ENCODE data around the gene PLCH2. TPM values are rescaled to one million over a fixed set of nuclear protein-coding genes. Genes with fewer than 3 reads are reported as not detected.

PLCH2 gene
- total and polyA plus RNA-seq, 2 donors (not counting 3 experiments of a cell fraction or from before 2014, with no cell fraction given): 0.19 to 0.31 TPM

GRCh38 chr1:2506901-2507565, 30.9 kb downstream of the PLCH2 start:
- no peak overlapping the region for H3K9ac ChIP-seq (replicated peaks; ENCODE audit: extremely low read depth, insufficient read depth, low read length)
- no peak overlapping the region for H2AFZ ChIP-seq (ENCODE audit: low read depth, low read length)
- TF ChIP-seq POLR2AphosphoS5 (IDR thresholded peaks at IDR 0.05; ENCODE audit: insufficient read depth, low read depth, low read length) (no peak), FOS (IDR thresholded peaks at IDR 0.05; ENCODE audit: borderline replicate concordance, insufficient read depth, low read length) (no peak), MAX (IDR thresholded peaks at IDR 0.05; ENCODE audit: insufficient read depth, insufficient read length) (no peak), GATA2 (IDR thresholded peaks at IDR 0.05; ENCODE audit: insufficient read depth, insufficient read length, low read depth, low read length) (no peak), CTCF (IDR thresholded peaks at IDR 0.05; ENCODE audit: extremely low read depth in 1 of 2, insufficient read depth in 1 of 2, low read depth in 1 of 2, low read length in 2 of 2) (no peak), EZH2 (IDR thresholded peaks at IDR 0.05; ENCODE audit: borderline replicate concordance, low read depth, low read length, severe bottlenecking) (no peak), POLR2A (IDR thresholded peaks at IDR 0.05; ENCODE audit: low read depth, low read length) (no peak), JUN (IDR thresholded peaks at IDR 0.05; ENCODE audit: borderline replicate concordance, insufficient read depth, insufficient read length, low read depth) (no peak), MYC (IDR thresholded peaks at IDR 0.05; ENCODE audit: low read depth, low read length) (no peak)
- dilution Hi-C loops (cut with MboI; ENCODE audit: extremely low pct_ligation_motif_present, low sequenced_read_pairs) (no loop called here), intact Hi-C loops (cut with micrococcal nuclease) (loop anchor here (5.0 kb wide), 1 partner anchor 95 kb away; the partner anchor contains the start of gene PEX10)
- H3K27me3 ChIP-seq (ENCODE audit: control insufficient read depth in 2 of 2, insufficient read depth in 2 of 2, low read length in 2 of 2): no peaks in the 10 kb centered on the region
- H3K4me1 ChIP-seq (ENCODE audit: control insufficient read depth, extremely low read depth, insufficient read depth, low read length): no peaks in the 10 kb centered on the region
- H3K27ac ChIP-seq (ENCODE audit: insufficient read depth, low read depth, low read length): no peak overlapping the region
- BruUV-seq (replicated peaks): no TSS peak
- ChIA-PET POLR2A (no interaction called here), CTCF (interaction anchor here (1.0 to 1.5 kb wide), 2 partner anchors 19 to 41 kb away, joined by 3 to 4 read pairs; partner anchors contain the start of gene PANK4)
- H4K20me1 ChIP-seq (replicated peaks; ENCODE audit: control insufficient read depth, extremely low read depth, insufficient read depth, low read length): no peaks in the 10 kb centered on the region
- H3K4me3 ChIP-seq (replicated peaks in 1 of 3; ENCODE audit: insufficient read depth in 1 of 3, low read depth in 1 of 3, low read length in 3 of 3): no peak overlapping the region
- H3K9me3 ChIP-seq (replicated peaks; ENCODE audit: control insufficient read depth, insufficient read depth, low read length): no peaks in the 10 kb centered on the region
- no peak for DNase-seq (ENCODE audit: low read depth, low spot score)
- H3K36me3 ChIP-seq (ENCODE audit: control insufficient read depth in 2 of 2, extremely low read depth in 1 of 2, insufficient read depth in 2 of 2, low read length in 2 of 2): peaks cover 0 to 31% of the 10 kb centered on the region in 2 experiments
- no peaks in the 10 kb centered on the region for H3K9me1 ChIP-seq (replicated peaks; ENCODE audit: control insufficient read depth, extremely low read depth, insufficient read depth, low read length)
- H3K4me2 ChIP-seq (ENCODE audit: insufficient read depth, low read length): no peak overlapping the region
- no peaks in the 10 kb centered on the region for H3K79me2 ChIP-seq (ENCODE audit: control insufficient read depth, insufficient read depth, low read length)
- no peak for FAIRE-seq

Data from endothelial cell of umbilical vein (primary cell).